HepG2 (cell line): Measurements from ENCODE around the gene FAM50A. TPM values are rescaled to one million over a fixed set of nuclear protein-coding genes. Genes with fewer than 3 reads are reported as not detected.

ENCODE experiments used
- DNMT3B ChIP-seq: conservative IDR thresholded peaks from 2 replicates; pipeline ENCODE4 v1.6.1; 2016; ENCODE audit warnings: missing biosample characterization, control low read depth
- NFATC3 ChIP-seq: sonication (generic); formaldehyde crosslinking; IDR thresholded peaks from 2 replicates; pipeline ENCODE4 v1.5.1; 2020; ENCODE audit warnings: mild to moderate bottlenecking, missing genetic modification reagents
- NRL ChIP-seq: sonication (generic); formaldehyde crosslinking; IDR thresholded peaks from 2 replicates; pipeline ENCODE4 v1.5.0; 2020; ENCODE audit warnings: missing genetic modification reagents, mild to moderate bottlenecking, moderate library complexity, borderline replicate concordance
- TAF1 ChIP-seq: sonication (generic); formaldehyde crosslinking; IDR thresholded peaks from 2 replicates; pipeline ENCODE4 v1.4.0; 2020; ENCODE audit warnings: missing genetic modification reagents
- ZFX ChIP-seq: sonication (generic); formaldehyde crosslinking; IDR thresholded peaks from 2 replicates; pipeline ENCODE4 v1.4.0; 2020; ENCODE audit warnings: mild to moderate bottlenecking, low read depth, missing genetic modification reagents, moderate library complexity
- ZNF224 ChIP-seq: sonication (generic); formaldehyde crosslinking; IDR thresholded peaks from 2 replicates; pipeline ENCODE4 v1.5.0; 2020; ENCODE audit warnings: mild to moderate bottlenecking, missing genetic modification reagents
- ZNF253 ChIP-seq: sonication (generic); formaldehyde crosslinking; IDR thresholded peaks from 2 replicates; pipeline ENCODE4 v1.8.0; 2022; ENCODE audit warnings: mild to moderate bottlenecking, missing genetic modification reagents, borderline replicate concordance
- ZNF33B ChIP-seq: sonication (generic); formaldehyde crosslinking; IDR thresholded peaks from 2 replicates; pipeline ENCODE4 v1.5.1; 2020; ENCODE audit warnings: mild to moderate bottlenecking, missing genetic modification reagents
- ZNF460 ChIP-seq: sonication (generic); formaldehyde crosslinking; IDR thresholded peaks from 2 replicates; pipeline ENCODE4 v1.5.1; 2020; ENCODE audit warnings: missing genetic modification reagents, mild to moderate bottlenecking, borderline replicate concordance
- ZNF75D ChIP-seq: sonication (generic); formaldehyde crosslinking; IDR thresholded peaks from 2 replicates; pipeline ENCODE4 v1.8.1; 2023; ENCODE audit warnings: missing genetic modification reagents, mild to moderate bottlenecking, borderline replicate concordance
- polyA plus RNA-seq, 8 experiments: library from polyadenylated mRNA; depleted of rRNA in 3 of 8; stranded (reverse) in 7 of 8; unstranded in 1 of 8; fragments of >200 nt; fragmentation: Illumina TruSeq in 4 of 8; extraction: Trizol in 4 of 8; gene quantifications; 2 replicates each; pipeline versions ENCODE4 v1.2.1 to v1.2.3, GENCODE V29; 2011 to 2016; ENCODE audit warnings: low read depth in 4 of 8, missing spikeins in 1 of 8, mixed read lengths in 1 of 8; ENCODE audit not compliant: insufficient read depth in 1 of 8
- total RNA-seq, 5 experiments: library from RNA; depleted of rRNA; stranded (reverse); fragments of >200 nt; fragmentation: Illumina TruSeq; extraction: Trizol; gene quantifications; 2 replicates each; pipeline ENCODE4 v1.2.3, GENCODE V29; 2016; ENCODE audit warnings: low read depth in 1 of 5
- TF ChIP-seq, protein P1 (sequence below): sonication (generic); formaldehyde crosslinking; conservative IDR thresholded peaks from 2 replicates; pipeline ENCODE4 v1.4.0; 2020; ENCODE audit warnings: missing genetic modification reagents

The FAM50A gene
- total and polyA plus RNA-seq, 2 of the 13 experiments (the other 11 are each of a cell fraction or from before 2014, with no cell fraction given), result 30.7 to 40.7 TPM

- TF ChIP-seq ZNF460 (no peak), ZNF253 (CRISPR knock-in tag) (no peak), TAF1 (CRISPR knock-in tag) (no peak), NFATC3 (no peak), NRL (no peak), ZNF75D (CRISPR knock-in tag) (no peak), ZNF224 (CRISPR knock-in tag) (no peak), ZFX (CRISPR knock-in tag) (peak; percentile 27; the same call in 1 of the 2 replicates), ZNF33B (CRISPR knock-in tag) (no peak), DNMT3B (CRISPR knock-in tag) (no peak)
- TF ChIP-seq, protein P1, sequence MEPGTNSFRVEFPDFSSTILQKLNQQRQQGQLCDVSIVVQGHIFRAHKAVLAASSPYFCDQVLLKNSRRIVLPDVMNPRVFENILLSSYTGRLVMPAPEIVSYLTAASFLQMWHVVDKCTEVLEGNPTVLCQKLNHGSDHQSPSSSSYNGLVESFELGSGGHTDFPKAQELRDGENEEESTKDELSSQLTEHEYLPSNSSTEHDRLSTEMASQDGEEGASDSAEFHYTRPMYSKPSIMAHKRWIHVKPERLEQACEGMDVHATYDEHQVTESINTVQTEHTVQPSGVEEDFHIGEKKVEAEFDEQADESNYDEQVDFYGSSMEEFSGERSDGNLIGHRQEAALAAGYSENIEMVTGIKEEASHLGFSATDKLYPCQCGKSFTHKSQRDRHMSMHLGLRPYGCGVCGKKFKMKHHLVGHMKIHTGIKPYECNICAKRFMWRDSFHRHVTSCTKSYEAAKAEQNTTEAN (CRISPR knock-in tag), result 0 out of 2 replicates have a peak, but pooled peaks have one; percentile 13
Measured at GRCh38 chrX:154398668-154399526, 45.0 kb upstream of the FAM50A start (continued).
